ENCODE measurements around the gene CELF2.

DNA sequence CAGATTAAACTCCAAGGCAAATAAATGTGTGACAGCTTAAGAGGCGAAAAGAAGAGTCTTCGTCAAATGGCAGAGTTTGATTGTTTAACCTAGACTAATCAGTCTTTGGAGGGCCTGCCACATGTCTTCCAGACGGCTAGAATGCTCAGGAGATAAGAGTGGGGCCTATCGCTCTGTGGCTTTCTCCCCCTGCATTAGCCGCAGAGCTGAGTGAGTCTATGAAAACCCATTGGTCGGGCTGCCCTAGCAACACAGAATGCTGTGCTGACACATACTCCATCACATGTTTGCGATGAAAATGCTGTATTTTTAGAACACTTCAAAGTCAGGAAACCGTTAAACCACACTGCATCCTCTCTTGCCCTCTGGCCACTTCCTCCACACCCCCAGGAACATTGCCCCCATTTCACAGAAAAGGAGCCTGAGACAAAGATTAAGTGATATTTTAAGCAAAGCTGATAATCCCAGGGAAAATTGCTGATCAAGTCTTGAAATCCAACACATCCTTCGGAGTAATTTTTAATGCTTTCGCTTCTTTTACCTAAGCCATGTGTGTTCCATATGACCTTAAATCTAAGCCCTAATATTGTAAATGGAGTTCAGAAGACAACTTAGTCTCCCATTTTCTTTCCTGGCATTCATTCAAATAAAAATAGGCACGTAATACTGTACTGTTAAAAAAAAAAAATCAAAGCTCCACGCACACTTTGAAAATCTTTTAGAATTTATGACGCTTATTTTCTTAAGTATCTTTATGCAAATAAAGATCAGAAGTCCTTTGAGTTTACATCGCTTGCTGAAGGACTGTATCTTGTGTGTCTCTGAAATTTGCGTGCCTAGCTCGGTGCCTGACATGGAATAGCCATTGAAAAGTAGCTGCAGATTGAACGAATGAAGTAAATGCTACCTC is 161.2 kb downstream of the CELF2 start:
- no peak for TF ChIP-seq POLR2A (IDR thresholded peaks at IDR 0.05)
- TF ChIP-seq, protein P1, sequence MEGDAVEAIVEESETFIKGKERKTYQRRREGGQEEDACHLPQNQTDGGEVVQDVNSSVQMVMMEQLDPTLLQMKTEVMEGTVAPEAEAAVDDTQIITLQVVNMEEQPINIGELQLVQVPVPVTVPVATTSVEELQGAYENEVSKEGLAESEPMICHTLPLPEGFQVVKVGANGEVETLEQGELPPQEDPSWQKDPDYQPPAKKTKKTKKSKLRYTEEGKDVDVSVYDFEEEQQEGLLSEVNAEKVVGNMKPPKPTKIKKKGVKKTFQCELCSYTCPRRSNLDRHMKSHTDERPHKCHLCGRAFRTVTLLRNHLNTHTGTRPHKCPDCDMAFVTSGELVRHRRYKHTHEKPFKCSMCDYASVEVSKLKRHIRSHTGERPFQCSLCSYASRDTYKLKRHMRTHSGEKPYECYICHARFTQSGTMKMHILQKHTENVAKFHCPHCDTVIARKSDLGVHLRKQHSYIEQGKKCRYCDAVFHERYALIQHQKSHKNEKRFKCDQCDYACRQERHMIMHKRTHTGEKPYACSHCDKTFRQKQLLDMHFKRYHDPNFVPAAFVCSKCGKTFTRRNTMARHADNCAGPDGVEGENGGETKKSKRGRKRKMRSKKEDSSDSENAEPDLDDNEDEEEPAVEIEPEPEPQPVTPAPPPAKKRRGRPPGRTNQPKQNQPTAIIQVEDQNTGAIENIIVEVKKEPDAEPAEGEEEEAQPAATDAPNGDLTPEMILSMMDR (IDR thresholded peaks at IDR 0.05): no peak
